Hepatocyte (in vitro differentiated cells): ENCODE measurements around the gene TSEN15.

ENCODE experiments used
- CTCF ChIP-seq: fragments of 200-600 bp; sonication (generic); IDR thresholded peaks from 2 replicates; pipeline ENCODE4 v1.5.1; 2016; ENCODE audit warnings: antibody characterized with exemption, mild to moderate bottlenecking; ENCODE audit not compliant: poor library complexity
- EZH2 ChIP-seq: fragments of 200-600 bp; sonication (generic); IDR thresholded peaks from 2 replicates; pipeline ENCODE4 v1.6.1; 2016; ENCODE audit warnings: antibody characterized with exemption, mild to moderate bottlenecking, borderline replicate concordance

GRCh38 chr1:184114818-184115398 lies 63.4 kb downstream of the TSEN15 start:
- TF ChIP-seq CTCF (no peak), EZH2 (no peak)
